ENCODE data around the gene ELMO1.

DNA sequence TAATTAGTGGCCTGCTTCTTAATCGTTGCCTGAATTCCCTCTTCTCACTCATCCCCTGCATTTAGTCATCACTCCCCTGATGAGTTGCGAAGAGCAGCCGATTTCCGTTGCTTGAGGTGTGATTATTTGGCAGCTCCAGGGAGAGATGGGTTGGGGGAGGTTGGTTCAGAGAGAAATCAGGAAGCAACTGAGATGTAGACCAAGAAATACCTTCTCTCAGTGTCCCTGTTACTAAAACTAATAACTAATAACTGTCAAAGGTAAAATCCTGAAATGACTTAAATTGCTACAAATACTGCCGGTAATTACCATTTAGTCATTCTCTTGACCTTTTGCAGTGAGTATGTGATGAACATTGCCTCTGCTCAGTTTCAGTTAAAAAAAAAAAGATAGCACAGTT, 76.9 kb downstream of the ELMO1 start:
- TF ChIP-seq, protein P1, sequence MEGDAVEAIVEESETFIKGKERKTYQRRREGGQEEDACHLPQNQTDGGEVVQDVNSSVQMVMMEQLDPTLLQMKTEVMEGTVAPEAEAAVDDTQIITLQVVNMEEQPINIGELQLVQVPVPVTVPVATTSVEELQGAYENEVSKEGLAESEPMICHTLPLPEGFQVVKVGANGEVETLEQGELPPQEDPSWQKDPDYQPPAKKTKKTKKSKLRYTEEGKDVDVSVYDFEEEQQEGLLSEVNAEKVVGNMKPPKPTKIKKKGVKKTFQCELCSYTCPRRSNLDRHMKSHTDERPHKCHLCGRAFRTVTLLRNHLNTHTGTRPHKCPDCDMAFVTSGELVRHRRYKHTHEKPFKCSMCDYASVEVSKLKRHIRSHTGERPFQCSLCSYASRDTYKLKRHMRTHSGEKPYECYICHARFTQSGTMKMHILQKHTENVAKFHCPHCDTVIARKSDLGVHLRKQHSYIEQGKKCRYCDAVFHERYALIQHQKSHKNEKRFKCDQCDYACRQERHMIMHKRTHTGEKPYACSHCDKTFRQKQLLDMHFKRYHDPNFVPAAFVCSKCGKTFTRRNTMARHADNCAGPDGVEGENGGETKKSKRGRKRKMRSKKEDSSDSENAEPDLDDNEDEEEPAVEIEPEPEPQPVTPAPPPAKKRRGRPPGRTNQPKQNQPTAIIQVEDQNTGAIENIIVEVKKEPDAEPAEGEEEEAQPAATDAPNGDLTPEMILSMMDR (IDR thresholded peaks at IDR 0.05): no peak
- no peak for TF ChIP-seq POLR2A (IDR thresholded peaks at IDR 0.05; ENCODE audit: low read depth)
- no peak for TF ChIP-seq POLR2AphosphoS5 (IDR thresholded peaks at IDR 0.05)
